NT2/D1 (cell line): ENCODE data around the gene FRMD5.

Source experiments
- YY1 ChIP-seq: IDR thresholded peaks from 2 replicates; pipeline ENCODE4 v1.6.1; 2011; ENCODE audit not compliant: insufficient read length, insufficient read depth
- ZNF274 ChIP-seq: IDR thresholded peaks from 2 replicates; pipeline ENCODE4 v1.6.1; 2011; ENCODE audit warnings: mild to moderate bottlenecking, low read depth, low read length

DNA sequence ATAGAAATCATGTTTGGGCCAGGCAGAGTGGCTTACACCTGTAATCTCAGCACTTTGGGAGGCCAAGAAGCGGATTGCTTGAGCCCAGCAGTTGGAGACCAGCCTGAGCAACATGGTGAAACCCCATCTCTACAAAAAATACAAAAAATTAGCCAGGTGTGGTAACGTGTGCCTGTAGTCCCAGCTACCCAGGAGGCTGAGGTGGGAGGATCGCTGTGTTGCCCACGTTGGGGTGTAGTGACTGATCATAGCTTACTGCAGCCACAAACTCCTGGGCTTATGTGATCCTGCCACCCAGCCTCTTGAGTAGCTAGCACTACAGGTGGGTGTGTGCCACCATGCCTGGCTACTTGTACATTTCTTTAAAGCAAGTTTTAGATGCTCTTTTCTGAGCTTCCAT lies 254.0 kb downstream of the FRMD5 start:
- no peak for TF ChIP-seq ZNF274
- TF ChIP-seq YY1 = no peak
